Measurements from ENCODE around the gene DIP2C.
A peak's percentile ranks its signal among the peaks of the same experiment; 100 is the strongest.

Gene DIP2C

DNA sequence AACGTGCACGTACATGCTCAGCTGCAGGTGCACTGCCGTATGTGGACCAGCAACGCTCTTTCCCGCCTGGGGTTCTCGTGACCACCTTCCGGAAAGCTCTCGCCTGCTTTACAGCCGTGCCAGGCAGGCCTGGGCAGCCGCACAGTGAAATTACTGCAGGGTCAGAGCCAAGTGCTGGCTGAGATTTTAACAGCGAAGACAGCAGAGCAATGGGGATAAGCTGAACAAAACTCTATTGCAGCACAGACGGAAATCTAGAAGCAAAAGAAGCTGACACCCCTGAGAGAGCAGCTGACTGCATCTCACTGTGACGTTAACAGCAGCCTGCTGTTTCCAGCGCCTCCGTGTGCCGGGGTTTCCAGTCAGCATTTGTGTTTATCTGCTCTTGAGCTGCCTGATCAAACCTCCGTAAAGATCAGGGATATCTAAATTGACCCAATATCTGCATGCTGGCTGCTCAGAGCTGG is 179.0 kb downstream of the DIP2C start:
- peak; percentile 19 for DNase-seq

DNA sequence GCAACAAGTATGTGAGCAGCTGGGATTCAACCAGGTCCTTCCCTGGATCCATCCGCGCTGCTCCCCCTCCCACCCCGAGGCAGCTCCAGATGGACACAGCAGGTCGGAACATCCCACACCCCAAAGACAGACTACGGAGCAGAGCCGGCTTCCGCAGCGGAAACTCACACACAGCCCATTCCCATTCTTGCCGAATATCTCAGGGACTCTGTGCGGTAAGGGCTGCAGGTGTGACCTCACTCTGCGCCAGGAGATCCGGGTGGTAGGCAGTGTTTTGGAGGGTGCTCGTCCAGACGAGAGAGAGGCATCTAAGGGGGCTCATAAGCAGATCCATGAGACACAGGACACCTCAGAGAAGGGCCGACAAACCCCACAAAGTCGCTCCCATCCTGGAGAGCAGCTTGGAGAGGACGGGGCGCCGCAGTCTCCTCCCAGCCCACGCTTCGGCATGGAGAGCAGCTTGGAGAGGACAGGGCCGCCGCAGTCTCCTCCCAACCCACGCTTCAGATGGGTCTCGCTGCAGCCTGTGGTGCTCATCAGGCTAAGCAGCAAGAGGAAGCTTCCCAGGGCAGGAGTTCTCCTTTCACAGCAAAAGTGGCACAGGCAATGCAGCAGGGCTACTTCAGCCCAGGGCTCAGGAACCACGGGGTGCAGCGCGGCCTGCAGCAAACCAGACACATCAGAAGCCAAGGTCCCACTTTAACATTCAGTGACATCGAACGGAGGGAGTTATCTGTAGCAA is 179.9 kb downstream of the DIP2C start:
- no peak for DNase-seq

DNA sequence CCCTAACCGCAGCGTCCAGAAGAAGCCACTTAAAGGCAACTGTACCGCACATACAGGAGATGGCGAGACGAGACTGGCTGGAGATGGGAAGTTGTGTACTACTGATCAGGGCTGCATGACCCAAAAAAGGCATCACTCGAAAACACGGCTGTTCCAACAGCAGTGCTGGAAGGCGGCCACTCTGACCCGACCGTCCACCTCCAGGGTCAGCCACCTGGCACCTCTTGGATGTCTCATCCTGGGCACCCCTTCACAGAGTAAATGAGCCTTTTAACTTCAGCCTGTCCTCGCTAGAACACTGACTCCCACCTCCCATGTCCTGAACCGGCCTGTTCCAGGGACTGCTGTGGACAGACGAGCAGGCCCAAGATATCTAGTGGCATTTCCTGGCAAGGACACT is 180.7 kb downstream of the DIP2C start:
- no peak for DNase-seq

DNA sequence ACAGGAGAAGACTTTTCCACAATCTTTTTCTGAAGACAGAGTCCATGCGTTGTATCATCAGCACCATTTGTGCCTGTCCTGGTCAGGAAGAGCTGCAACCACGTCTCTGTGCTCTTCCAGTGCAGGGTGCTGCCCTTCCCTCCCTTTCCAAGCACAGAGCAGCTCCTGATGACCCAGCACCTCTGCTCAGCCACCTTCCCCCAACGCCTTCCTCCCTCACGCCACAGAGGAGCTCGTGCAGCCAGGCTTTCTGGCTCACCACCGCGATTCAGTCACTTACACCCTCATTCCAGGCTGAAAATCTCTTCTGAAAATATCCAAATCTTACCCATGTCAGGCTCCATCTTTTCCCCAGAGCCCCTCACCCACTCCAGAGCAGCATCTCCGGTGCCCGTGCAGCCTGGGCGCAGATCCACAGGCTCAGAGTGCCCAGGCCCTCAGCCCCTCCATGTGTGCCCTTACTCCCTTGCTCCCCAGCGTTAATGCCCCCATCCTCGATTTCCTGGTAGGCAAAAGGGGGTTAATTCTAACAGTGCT is 181.5 kb downstream of the DIP2C start:
- no peak for DNase-seq

DNA sequence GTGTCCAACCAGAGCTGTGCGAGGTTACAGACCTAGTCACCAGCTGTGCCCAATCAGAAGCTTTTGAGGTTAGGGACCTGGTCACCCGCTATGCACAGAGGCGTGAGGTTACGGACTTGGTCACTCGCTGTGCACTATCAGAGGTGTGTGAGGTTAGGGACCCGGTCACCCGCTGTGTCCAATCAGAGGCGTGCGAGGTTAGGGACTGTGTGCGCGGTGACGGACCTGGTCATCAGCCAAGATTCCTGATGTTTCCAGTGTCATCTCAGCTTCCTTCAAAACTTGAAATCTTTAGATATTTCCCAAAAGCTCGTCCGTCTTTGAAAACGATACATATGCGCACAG is 182.1 kb downstream of the DIP2C start:
- no peak for DNase-seq

DNA sequence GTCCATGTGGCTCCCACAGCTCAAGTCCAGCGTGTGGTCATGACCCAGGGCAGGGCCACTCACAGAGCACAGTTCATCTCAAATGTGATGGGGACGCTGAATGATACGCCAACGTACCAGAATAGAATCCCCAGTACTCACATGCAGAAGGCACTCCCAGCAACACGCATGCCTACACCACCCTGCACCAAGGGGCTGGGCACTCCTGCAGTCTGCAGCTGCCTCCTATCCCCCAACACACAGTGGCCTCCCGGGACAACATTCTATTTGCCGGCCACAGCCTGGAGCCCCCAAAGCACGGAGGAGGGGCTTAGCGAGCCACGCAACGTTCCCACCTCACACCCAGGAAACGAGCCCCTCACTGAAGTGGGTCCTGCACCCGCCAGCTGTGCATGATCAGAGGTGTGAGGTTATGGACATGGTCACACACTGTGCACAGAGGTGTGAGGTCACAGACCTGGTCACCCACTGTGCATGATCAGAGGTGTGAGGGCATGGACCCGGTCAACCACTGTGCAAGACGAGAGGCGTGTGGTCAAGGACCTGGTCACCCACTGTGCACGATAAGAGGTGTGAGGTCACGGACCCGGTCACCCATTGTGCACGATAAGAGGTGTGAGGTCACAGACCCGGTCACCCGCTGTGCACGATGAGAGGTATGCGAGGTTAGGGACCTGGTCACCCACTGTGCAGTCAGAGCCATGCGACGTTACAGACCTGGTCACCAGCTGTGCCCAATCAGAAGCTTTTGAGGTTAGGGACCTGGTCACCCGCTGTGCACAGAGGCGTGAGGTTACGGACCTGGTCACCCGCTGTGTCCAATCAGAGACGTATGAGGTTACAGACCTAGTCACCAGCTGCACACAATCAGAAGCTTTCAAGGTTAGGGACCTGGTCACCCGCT is 182.8 kb downstream of the DIP2C start:
- no peak for DNase-seq

DNA sequence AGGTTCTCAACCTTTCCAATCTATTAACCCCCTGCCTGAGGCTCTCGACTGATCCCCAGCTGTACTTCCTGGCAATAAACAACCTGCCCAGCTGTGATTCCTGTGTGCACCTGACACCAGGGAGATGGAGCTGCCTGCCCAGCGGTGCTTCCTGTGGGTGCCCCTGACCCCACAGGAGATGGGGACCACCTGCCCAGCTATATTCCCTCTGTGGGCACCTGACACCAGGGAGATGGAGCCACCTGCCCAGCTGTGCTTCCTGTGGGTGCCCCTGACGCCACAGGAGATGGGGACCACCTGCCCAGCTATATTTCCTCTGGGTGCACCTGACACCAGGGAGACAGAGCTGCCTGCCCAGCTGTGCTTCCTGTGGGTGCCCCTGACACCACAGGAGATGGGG is 184.0 kb downstream of the DIP2C start:
- DNase-seq, result no peak

DNA sequence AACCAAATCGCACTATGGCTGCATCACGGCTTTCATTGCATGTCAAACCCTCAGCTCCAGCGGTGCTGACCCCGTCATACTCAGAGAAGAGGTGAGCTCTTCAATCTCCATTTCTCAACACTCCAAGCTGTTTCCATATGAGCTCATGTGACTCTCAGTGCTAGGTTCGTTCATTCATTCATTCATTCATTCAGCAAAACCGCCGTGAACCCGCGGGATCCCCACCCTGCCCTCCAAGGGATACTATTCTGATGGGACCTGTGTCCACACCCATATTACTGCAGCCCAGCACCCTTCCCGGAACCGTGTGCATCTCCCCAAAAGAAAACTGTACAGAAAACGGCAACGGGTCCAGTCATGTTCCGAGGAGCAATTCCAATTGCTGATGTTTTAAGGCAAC is 184.7 kb downstream of the DIP2C start:
- no peak for DNase-seq

DNA sequence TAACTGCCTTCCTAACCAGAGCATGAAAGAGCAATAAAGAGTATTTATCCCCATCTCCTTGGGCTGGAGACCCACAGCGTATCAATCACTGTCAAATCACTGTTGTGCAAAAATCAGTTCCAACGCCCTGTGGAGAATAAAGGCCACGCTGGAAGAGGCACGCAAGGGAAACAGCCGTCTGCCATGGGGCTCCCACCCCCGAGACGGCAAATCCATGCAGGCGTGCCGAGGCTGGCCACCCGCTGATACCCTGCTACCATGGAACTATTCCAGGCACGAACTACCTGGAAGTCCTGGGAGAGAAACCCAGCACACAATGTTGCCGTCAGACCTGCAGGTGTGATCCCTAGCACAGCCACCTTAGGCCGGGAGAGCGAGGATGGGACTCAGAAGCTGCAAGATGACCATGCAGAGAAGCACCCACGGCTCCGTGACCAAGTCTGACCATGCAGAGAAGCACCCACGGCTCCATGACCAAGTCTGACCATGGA is 185.3 kb downstream of the DIP2C start:
- DNase-seq, result peak; percentile 37

DNA sequence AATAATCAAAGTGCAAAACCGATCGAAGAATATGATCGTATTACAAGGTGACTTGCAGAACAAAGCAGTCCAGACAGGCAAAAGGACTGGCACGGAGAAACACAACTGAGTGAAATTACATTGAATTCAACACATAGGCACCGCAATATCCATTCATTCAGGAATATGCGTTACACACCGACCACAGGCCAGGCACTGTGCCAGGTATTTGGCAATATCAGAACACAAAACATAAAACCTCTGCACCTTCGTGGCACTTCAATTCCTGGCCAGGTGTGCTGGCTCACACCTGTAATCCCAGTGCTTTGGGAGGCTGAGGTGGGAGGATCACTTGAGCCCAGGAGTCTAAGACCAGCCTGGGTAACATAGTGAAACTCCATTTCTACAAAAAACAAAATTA is 187.9 kb downstream of the DIP2C start:
- DNase-seq, result no peak

DNA sequence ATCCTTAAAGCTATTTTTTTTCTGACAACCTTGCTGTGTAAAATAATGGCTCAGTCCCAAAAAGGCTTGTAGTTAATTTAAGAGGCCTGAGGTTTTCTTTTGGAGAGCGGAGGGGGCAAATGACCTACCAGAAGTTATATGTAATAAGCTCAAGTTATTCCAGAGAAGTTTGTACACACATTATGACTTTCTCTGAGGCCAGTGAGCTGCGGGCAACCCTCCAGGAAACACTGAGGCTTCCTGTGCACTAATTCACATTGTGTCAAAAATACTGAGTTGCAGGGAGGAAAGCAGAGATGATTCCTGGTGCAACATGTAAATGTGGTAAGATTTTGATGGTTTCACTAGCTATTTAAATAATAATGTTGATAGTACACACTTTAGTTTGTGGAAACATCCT is 188.6 kb downstream of the DIP2C start:
- no peak for DNase-seq

DNA sequence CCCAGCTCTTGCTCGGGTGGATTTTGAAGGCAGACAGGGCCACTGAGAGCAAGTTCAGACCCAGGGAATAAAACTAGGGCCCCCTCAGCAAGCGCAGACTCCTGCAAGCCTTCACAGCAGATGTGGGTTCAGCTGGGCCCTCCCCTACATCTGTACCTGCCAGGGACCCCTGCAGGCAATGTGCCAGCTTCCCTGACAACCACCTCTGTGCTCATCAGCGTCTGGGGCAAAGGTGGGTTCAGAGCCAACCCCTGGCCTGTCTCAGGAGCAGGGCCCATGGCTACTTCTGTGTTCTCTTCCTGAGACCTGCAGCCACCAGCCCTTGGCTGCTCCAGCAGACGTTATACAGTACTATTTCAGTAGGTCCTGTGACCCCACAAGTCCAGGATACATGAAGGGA is 189.5 kb downstream of the DIP2C start:
- DNase-seq, result no peak

DNA sequence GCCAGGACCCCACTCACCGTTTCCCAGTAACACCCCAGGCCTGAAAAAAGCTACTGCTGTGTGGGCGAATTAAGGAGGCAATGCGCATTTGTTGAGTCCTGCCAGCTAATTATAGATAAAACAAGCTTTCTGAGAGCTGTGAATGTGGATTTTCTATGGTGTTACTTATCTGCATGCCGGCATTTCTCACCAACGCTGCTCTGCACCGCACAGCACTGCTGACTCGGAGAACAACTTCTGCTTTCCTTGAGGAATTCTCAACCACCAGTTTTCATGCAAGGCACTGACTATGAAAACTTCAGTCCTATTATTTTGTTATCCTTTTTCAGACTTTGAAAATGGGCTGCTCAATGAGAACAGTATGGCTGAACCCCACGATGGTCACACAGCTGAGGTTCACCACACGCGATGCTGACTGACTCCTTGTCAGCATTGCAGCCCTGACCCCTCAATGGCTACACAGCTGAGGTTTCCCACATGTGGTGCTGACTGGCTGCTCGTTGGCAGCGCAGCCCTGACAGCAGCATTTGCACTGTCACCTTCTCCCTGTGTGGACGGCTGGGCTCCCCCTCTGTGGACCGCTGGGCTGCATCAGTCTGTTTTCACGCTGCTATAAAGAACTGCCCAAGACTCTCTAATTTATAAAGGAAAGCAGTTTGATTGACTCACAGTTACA is 190.6 kb downstream of the DIP2C start:
- DNase-seq, result no peak

DNA sequence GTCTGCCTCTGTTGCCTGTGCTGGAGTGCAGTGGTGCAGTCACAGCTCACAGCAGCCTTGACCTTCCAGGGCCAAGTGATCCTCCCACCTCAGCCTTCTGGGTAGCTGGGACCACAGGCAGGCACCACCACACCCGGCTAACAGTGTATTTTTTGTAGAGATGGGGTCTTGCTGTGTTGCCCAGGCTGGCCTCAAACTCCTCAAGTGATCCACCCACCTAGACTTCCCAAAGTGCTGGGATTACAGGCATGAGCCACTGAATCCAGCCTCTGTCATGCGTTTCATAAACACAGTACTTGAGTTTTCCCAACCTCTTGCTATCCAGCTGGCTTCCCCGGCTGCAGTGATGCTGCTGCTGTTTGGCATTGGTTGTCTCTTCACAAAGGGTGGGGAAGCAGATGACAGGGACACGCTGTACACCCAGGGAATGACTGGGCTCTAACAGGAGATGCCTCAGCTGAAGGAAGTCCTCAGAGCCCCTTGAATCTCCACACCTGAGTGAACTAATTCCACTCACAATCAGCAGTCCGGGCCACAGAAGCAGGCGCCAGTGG is 191.5 kb downstream of the DIP2C start:
- DNase-seq, result peak; percentile 34

DNA sequence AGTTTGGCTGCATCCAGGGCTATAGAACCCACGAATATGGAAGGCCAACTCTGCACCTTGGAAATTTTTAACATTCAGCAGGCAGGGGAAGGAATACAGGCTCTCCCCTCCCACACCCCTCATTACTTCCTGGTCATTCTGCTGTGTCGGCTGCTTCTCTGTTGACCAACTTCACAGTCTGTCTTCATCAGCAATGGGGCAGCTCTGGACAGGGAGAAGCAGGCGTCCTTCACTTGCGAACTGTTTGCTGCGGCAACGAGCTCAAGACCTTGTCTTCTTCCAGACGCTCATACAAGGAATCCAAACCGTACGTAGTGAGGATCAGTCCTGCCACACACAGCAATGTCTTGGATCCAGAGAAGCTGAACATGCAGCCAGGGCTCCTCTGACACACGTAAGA is 192.2 kb downstream of the DIP2C start:
- DNase-seq, result no peak

DNA sequence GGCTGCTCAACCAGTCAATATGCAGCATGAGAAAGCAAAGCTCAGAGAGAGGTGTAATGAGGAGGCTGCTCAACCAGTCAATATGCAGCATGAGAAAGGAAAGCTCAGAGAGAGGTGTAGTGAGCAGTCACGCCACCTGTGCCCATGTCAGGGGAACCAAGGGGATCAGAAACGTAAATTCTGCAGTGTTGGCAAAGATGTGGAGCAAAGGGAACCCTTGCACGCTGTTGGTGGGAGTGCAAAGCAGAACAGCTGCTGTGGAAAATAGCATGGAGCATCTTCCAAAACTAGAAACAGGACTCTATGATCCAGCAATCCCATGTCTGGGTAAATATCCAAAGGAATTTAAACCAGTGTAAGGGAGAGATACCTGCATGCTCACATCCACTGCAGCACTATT is 194.9 kb downstream of the DIP2C start:
- DNase-seq, result no peak

DNA sequence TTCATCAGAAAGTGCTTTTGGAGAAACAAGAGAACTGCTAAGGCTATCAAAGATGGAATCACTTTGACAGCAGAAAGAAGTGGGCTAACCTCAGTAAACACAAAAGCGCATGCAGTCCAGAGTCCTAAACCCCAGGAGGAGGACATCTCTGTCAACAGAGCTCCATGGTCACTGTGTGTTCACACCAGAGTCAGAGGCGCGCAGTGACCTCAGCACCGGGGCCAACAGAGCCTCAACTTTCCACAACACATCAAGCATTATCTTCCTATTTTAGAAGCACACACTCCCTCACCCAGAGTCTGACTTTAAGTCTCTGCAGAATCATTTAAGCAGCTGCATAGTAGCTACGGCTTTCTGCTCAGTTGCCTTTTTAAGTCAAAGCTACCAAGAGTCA is 195.3 kb downstream of the DIP2C start:
- DNase-seq, result no peak

DNA sequence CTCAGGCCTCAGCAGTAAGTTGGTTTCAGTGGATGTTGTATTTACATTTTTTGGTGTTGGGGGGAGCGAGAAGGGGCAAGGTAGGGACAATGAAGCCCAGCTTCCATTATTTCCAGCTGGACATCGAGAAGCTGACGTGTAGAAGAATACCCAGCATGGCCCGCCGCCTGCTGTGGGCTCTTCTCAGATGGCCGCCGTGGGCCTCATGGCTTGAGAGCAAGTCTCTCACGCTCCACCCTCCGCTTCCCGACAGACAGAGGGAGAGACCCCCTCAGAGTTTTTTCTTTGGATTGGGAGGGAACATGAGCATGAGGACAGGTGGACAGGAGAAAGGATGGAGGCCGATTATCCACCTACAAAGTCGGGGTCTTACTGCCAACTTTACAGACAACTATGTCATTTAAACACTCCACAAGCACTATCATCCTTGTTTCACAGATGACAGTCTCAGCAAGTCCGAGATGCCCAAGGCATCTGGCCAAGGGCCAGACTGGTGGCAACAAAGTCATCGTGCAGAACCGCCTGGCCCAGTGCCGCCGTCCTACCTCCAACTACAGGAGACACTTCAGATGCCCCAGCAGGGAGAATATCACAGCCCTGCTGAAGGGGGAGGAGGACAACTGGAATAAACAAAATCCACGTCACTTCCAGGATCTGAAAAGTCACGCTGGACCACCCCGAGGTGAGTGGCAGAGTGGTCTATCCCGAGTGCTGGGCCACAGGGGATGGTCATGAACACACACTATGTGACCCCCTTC is 195.9 kb downstream of the DIP2C start:
- no peak for DNase-seq

DNA sequence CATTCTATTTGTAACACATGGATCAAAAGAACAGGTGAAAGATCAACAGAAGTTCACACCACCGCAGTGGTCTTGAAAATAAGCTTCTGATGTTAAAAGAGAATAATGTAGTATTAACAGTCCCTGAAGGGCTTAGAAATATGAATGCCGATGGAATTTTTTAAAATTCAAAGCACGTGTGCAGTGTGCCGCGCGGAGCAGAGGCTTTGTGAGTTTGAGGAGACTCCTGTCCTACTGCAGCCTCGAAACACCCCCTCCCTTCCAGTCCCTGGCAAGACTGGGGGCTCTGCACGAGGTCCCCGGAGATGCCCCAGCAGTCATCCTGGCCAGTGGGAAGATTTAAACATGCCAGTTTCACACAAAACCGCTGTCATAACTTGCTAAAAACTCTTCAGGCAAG is 196.6 kb downstream of the DIP2C start:
- DNase-seq, result no peak

DNA sequence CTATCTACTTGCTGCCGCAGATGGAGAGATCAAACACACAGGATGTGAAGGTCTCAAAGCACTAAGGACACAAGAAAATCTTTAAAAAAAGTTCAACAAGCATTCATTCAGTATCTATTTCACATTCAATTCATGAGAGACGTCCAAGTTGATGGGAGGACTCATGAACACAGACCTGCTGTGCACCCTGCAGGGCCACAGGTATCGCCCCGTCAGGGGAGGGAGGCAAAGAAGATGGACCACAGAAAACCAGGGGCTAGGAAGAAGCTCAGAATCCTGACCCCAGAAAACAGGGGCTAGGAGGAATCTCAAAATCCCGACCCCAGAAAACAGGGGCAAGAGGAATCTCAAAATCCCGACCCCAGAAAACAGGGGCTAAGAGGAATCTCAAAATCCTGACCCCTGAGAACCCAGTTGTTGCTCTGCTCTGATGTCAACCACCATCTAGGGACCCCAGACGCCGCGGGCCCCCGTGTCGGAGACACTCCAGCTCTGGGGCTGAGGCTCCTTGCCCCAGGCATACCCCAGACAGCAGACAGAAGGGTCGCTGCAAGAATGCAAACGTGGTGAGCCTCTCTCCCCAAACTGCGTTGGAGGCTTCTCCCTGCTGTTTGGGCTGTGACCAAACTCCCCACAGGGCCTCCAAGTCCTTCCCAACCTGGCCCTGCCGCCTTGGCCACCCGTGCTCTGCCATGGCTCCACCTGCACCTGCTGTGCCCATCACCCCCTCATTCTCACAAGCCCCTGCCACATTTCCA is 197.6 kb downstream of the DIP2C start:
- no peak for DNase-seq

DNA sequence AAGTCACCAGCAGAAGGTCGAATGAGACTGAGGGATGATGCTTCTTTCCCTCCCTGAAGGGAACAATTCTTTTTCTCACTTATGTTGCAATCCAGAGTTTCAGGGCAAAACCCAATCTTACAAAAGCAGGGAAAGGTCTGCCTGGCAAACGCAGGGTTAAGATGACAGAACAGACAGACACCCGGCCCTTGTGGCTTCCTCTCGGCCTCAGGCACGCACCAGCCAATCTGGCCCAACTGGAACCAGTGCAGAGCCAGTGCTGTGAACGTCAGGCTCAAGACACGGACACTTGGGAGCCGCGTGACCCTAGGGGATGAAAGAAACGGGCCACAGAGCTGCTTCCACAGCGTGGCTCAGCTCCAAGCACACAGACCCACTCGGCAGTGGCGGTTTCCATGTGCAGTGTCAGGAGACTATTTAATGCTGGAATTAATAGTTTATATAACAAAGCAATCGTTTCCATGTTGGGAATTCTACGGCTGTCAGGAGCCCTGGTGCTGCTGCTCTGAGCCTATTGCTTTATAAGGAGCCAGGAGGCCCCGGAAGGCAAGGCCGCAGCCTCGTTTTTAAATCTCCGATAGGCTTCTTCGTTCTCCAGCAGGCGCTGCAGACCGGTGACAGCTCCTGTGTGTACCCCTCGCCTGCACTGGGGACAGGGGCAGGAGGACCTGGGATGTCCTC is 198.4 kb downstream of the DIP2C start:
- no peak for DNase-seq
